HEK293 (cell line): ENCODE results near the gene HPD.

Experiments used
- CTCF ChIA-PET: fragments of 350-600 bp; formaldehyde crosslinking; extraction: SDS; loops from one replicate; lab custom pipeline; 2021; ENCODE audit warnings: antibody characterized with exemption; lab: Yijun Ruan, JAX
- POLR2A ChIA-PET: fragments of 300-600 bp; formaldehyde crosslinking; extraction: SDS; loops from one replicate; lab custom pipeline; 2020; ENCODE audit warnings: antibody characterized with exemption, inconsistent platforms; lab: Yijun Ruan, JAX
- H3K27ac ChIP-seq: fragments of 200-500 bp; sonication (Bioruptor generic); 2 replicates; pipeline ENCODE4 v1.5.1; 2014; ENCODE audit warnings: low read depth, low read length, control low read depth, inconsistent platforms; ENCODE audit errors: extremely low read depth
- H3K36me3 ChIP-seq, 2 experiments: fragments of 200-500 bp in 1 of 2; sonication (Bioruptor generic) in 1 of 2; 1 replicate in 1 of 2; 2 replicates in 1 of 2; pipeline ENCODE4 v1.5.1; 2014 to 2017; ENCODE audit warnings: inconsistent platforms in 2 of 2, low read length in 2 of 2; ENCODE audit not compliant: control insufficient read depth in 2 of 2, insufficient read depth in 1 of 2
- H3K4me1 ChIP-seq: fragments of 200-500 bp; sonication (Bioruptor generic); 2 replicates; pipeline ENCODE4 v1.5.1; 2014; ENCODE audit warnings: mild to moderate bottlenecking, low read length, inconsistent platforms; ENCODE audit not compliant: control insufficient read depth, insufficient read depth
- H3K4me3 ChIP-seq: 2 replicates; pipeline ENCODE4 v1.5.1; 2011; ENCODE audit warnings: low read depth, mild to moderate bottlenecking, control low read depth, low read length, moderate library complexity
- H3K9me3 ChIP-seq: fragments of 200-500 bp; sonication (Bioruptor generic); 2 replicates; pipeline ENCODE4 v1.5.1; 2014; ENCODE audit warnings: low read depth, low read length, inconsistent platforms; ENCODE audit not compliant: control insufficient read depth, insufficient read depth
- GLIS2 ChIP-seq: fragments of 450-650 bp; formaldehyde crosslinking; IDR thresholded peaks from 2 replicates; pipeline ENCODE4 v1.5.1; 2016; ENCODE audit warnings: missing biosample characterization, missing genetic modification characterization
- INSM2 ChIP-seq: fragments of 450-650 bp; formaldehyde crosslinking; IDR thresholded peaks from 2 replicates; pipeline ENCODE4 v1.5.1; 2016; ENCODE audit warnings: missing biosample characterization, missing genetic modification characterization
- SP2 ChIP-seq: fragments of 450-650 bp; formaldehyde crosslinking; IDR thresholded peaks from 2 replicates; pipeline ENCODE4 v1.5.1; 2016; ENCODE audit warnings: missing biosample characterization, missing genetic modification characterization
- SP7 ChIP-seq: fragments of 450-650 bp; formaldehyde crosslinking; IDR thresholded peaks from 2 replicates; pipeline ENCODE4 v1.5.1; 2016; ENCODE audit warnings: missing biosample characterization, missing genetic modification characterization
- ZIC2 ChIP-seq: fragments of 450-650 bp; formaldehyde crosslinking; IDR thresholded peaks from 2 replicates; pipeline ENCODE4 v1.5.1; 2016; ENCODE audit warnings: missing biosample characterization, missing genetic modification characterization
- ZNF10 ChIP-seq: fragments of 450-650 bp; formaldehyde crosslinking; IDR thresholded peaks from 2 replicates; pipeline ENCODE4 v1.5.1; 2017; ENCODE audit warnings: missing biosample characterization, missing genetic modification characterization
- ZNF24 ChIP-seq: fragments of 450-650 bp; formaldehyde crosslinking; IDR thresholded peaks from 2 replicates; pipeline ENCODE4 v1.5.1; 2016; ENCODE audit warnings: missing biosample characterization, missing genetic modification characterization
- ZNF335 ChIP-seq: fragments of 450-650 bp; formaldehyde crosslinking; conservative IDR thresholded peaks from 2 replicates; pipeline ENCODE4 v1.5.1; 2016; ENCODE audit warnings: missing biosample characterization, missing genetic modification characterization
- ZNF501 ChIP-seq: fragments of 450-650 bp; formaldehyde crosslinking; IDR thresholded peaks from 2 replicates; pipeline ENCODE4 v1.5.1; 2016; ENCODE audit warnings: missing biosample characterization, missing genetic modification characterization
- ZNF558 ChIP-seq: fragments of 450-650 bp; formaldehyde crosslinking; IDR thresholded peaks from 2 replicates; pipeline ENCODE4 v1.5.1; 2016; ENCODE audit warnings: missing biosample characterization, missing genetic modification characterization
- ZNF654 ChIP-seq: fragments of 450-650 bp; formaldehyde crosslinking; IDR thresholded peaks from 2 replicates; pipeline ENCODE4 v1.5.1; 2016; ENCODE audit warnings: low read depth, missing biosample characterization, missing genetic modification characterization
- ZNF692 ChIP-seq: fragments of 450-650 bp; formaldehyde crosslinking; IDR thresholded peaks from 2 replicates; pipeline ENCODE4 v1.5.1; 2016; ENCODE audit warnings: missing biosample characterization, missing genetic modification characterization
- ZNF76 ChIP-seq: fragments of 450-650 bp; formaldehyde crosslinking; IDR thresholded peaks from 2 replicates; pipeline ENCODE4; 2016; ENCODE audit warnings: low read depth, missing biosample characterization, missing genetic modification characterization, borderline replicate concordance
- ZNF768 ChIP-seq: fragments of 450-650 bp; formaldehyde crosslinking; IDR thresholded peaks from 2 replicates; pipeline ENCODE4 v1.5.1; 2018; ENCODE audit warnings: missing biosample characterization, mild to moderate bottlenecking, missing genetic modification characterization
- ZNF785 ChIP-seq: fragments of 450-650 bp; formaldehyde crosslinking; IDR thresholded peaks from 2 replicates; pipeline ENCODE4 v1.5.1; 2016; ENCODE audit warnings: missing biosample characterization, missing genetic modification characterization
- TF ChIP-seq, protein P1 (sequence below): fragments of 450-650 bp; formaldehyde crosslinking; IDR thresholded peaks from 2 replicates; pipeline ENCODE4 v1.5.1; 2017; ENCODE audit warnings: missing biosample characterization, missing genetic modification characterization
- TF ChIP-seq, protein P2 (sequence below): fragments of 450-650 bp; formaldehyde crosslinking; IDR thresholded peaks from 2 replicates; pipeline ENCODE4 v1.5.1; 2017; ENCODE audit warnings: missing biosample characterization, missing genetic modification characterization
- TF ChIP-seq, protein P3 (sequence below): fragments of 450-650 bp; formaldehyde crosslinking; IDR thresholded peaks from 2 replicates; pipeline ENCODE4 v1.5.1; 2016; ENCODE audit warnings: missing biosample characterization, missing genetic modification characterization
- TF ChIP-seq, protein P4 (sequence below): fragments of 450-650 bp; formaldehyde crosslinking; IDR thresholded peaks from 2 replicates; pipeline ENCODE4 v1.5.1; 2016; ENCODE audit warnings: missing biosample characterization, missing genetic modification characterization, borderline replicate concordance

Gene HPD

DNA sequence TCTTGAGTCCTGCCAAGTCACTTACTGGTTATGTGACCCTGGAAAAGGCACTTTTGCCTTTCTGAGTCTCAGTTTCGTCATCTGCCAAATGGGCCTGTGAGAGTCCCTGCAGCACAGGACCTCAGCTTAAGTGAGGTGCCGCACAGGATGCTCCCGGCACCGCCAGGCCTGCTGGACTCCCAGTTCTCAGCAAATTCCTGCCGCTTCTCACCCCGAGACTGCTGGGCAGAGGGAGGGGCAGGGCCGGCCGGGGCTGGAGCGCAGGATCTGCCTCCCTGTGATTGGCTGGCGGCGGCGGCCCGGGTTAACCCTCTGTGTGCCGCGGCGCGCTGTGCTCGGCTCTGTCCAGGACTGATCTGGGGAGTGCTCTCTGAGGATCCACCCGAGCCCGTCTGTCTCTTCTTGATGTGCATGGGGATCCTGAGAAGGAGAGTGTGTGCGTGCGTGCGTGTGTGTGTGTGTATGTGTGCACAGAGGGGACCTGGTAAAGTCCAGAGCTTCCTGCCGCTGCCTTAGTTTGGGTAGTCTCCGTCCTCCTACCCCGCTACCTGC is 46.3 kb downstream of the HPD start (continued):
- TF ChIP-seq ZNF785 (tag by site-specific recombination) (0 out of 2 replicates have a peak, but pooled peaks have one; percentile 38), SP7 (tag by site-specific recombination) (0 out of 2 replicates have a peak, but pooled peaks have one; percentile 14), ZNF692 (tag by site-specific recombination) (peak; percentile 39; the same call in 1 of the 2 replicates), ZNF768 (tag by site-specific recombination) (peak; percentile 74; the same call in 1 of the 2 replicates), ZNF24 (tag by site-specific recombination) (peak; percentile 89), INSM2 (tag by site-specific recombination) (no peak)
- TF ChIP-seq, protein P1, sequence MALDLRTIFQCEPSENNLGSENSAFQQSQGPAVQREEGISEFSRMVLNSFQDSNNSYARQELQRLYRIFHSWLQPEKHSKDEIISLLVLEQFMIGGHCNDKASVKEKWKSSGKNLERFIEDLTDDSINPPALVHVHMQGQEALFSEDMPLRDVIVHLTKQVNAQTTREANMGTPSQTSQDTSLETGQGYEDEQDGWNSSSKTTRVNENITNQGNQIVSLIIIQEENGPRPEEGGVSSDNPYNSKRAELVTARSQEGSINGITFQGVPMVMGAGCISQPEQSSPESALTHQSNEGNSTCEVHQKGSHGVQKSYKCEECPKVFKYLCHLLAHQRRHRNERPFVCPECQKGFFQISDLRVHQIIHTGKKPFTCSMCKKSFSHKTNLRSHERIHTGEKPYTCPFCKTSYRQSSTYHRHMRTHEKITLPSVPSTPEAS (tag by site-specific recombination): 0 out of 2 replicates have a peak, but pooled peaks have one; percentile 18

DNA sequence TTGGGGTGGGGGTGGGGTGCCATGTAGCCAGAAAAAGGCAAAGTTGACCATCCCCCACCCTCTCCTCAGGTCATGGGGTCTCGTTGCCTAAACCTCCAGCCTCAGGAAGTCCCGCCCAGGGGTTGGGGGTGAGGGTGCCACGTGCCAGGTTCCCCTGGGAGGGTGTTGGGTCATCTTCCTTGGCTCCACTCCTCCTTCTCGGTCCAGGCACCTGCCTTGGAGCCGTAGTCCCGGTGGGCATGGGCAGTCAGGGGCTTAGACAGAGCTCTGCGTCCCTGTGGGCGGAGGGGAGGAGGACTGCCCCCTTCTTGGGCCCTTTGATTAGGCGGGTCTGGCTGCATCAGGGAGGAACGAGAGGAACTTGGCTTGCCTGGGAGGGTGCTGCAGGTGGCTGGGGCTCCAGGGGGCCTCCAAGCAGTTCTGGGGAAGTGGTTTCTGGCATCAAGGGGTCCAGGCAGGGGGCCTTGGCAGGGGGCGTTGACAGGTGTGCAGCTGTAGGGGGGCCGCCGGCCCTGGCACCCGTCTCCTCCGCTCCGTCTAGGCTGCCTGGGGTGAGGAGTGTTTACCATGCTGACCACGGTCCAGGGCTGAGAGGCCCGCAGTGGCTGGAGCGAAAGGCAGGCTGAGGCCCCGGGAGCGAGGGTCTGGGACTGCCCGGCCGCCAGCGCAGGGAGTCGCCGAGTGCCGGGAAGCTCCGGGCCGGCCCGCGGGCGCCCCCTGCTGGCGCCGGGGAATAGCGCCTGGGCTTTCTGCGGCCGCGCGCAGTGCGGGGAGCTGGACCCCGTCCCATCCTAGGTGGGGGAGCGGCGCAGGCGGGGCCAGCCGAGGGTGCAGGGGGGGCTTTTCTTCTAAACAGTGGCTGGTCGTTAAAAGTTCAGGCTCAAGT is 47.0 kb downstream of the HPD start:
- CTCF ChIA-PET: interaction anchor here (0.5 to 15.1 kb wide), 36 partner anchors 9 to 401 kb away, joined by 3 to 393 read pairs (median 4); partner anchors contain the start of gene RHOF
- peak overlapping the region; percentile 34; the same call in 1 of the 2 replicates for H3K27ac ChIP-seq
- H3K9me3 ChIP-seq: no peaks in the 10 kb centered on the region
- peak overlapping the region; percentile 33 for H3K4me3 ChIP-seq
- peaks cover 21 to 85% of the 10 kb centered on the region in 2 experiments for H3K36me3 ChIP-seq
- H3K4me1 ChIP-seq: peaks cover 5% of the 10 kb centered on the region; the same call in 1 of the 2 replicates
- POLR2A ChIA-PET: interaction anchor here (0.6 to 7.5 kb wide), 5 partner anchors 9 to 77 kb away, joined by 3 to 165 read pairs (median 12); partner anchors contain the start of genes PSMD9 and RHOF
- TF ChIP-seq ZNF654 (tag by site-specific recombination) (peak; percentile 48), ZNF10 (tag by site-specific recombination) (peak; percentile 64), SP2 (peak; percentile 76), ZNF335 (peak; percentile 96), ZNF76 (tag by site-specific recombination) (no peak), ZNF501 (no peak), GLIS2 (tag by site-specific recombination) (peak; percentile 99), ZIC2 (tag by site-specific recombination) (peak; percentile 97), ZNF24 (tag by site-specific recombination) (no peak), ZNF558 (no peak)
- TF ChIP-seq, protein P2, sequence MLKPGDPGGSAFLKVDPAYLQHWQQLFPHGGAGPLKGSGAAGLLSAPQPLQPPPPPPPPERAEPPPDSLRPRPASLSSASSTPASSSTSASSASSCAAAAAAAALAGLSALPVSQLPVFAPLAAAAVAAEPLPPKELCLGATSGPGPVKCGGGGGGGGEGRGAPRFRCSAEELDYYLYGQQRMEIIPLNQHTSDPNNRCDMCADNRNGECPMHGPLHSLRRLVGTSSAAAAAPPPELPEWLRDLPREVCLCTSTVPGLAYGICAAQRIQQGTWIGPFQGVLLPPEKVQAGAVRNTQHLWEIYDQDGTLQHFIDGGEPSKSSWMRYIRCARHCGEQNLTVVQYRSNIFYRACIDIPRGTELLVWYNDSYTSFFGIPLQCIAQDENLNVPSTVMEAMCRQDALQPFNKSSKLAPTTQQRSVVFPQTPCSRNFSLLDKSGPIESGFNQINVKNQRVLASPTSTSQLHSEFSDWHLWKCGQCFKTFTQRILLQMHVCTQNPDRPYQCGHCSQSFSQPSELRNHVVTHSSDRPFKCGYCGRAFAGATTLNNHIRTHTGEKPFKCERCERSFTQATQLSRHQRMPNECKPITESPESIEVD: no peak
- TF ChIP-seq, protein P3, sequence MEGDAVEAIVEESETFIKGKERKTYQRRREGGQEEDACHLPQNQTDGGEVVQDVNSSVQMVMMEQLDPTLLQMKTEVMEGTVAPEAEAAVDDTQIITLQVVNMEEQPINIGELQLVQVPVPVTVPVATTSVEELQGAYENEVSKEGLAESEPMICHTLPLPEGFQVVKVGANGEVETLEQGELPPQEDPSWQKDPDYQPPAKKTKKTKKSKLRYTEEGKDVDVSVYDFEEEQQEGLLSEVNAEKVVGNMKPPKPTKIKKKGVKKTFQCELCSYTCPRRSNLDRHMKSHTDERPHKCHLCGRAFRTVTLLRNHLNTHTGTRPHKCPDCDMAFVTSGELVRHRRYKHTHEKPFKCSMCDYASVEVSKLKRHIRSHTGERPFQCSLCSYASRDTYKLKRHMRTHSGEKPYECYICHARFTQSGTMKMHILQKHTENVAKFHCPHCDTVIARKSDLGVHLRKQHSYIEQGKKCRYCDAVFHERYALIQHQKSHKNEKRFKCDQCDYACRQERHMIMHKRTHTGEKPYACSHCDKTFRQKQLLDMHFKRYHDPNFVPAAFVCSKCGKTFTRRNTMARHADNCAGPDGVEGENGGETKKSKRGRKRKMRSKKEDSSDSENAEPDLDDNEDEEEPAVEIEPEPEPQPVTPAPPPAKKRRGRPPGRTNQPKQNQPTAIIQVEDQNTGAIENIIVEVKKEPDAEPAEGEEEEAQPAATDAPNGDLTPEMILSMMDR (tag by site-specific recombination): peak; percentile 55
- TF ChIP-seq, protein P4, sequence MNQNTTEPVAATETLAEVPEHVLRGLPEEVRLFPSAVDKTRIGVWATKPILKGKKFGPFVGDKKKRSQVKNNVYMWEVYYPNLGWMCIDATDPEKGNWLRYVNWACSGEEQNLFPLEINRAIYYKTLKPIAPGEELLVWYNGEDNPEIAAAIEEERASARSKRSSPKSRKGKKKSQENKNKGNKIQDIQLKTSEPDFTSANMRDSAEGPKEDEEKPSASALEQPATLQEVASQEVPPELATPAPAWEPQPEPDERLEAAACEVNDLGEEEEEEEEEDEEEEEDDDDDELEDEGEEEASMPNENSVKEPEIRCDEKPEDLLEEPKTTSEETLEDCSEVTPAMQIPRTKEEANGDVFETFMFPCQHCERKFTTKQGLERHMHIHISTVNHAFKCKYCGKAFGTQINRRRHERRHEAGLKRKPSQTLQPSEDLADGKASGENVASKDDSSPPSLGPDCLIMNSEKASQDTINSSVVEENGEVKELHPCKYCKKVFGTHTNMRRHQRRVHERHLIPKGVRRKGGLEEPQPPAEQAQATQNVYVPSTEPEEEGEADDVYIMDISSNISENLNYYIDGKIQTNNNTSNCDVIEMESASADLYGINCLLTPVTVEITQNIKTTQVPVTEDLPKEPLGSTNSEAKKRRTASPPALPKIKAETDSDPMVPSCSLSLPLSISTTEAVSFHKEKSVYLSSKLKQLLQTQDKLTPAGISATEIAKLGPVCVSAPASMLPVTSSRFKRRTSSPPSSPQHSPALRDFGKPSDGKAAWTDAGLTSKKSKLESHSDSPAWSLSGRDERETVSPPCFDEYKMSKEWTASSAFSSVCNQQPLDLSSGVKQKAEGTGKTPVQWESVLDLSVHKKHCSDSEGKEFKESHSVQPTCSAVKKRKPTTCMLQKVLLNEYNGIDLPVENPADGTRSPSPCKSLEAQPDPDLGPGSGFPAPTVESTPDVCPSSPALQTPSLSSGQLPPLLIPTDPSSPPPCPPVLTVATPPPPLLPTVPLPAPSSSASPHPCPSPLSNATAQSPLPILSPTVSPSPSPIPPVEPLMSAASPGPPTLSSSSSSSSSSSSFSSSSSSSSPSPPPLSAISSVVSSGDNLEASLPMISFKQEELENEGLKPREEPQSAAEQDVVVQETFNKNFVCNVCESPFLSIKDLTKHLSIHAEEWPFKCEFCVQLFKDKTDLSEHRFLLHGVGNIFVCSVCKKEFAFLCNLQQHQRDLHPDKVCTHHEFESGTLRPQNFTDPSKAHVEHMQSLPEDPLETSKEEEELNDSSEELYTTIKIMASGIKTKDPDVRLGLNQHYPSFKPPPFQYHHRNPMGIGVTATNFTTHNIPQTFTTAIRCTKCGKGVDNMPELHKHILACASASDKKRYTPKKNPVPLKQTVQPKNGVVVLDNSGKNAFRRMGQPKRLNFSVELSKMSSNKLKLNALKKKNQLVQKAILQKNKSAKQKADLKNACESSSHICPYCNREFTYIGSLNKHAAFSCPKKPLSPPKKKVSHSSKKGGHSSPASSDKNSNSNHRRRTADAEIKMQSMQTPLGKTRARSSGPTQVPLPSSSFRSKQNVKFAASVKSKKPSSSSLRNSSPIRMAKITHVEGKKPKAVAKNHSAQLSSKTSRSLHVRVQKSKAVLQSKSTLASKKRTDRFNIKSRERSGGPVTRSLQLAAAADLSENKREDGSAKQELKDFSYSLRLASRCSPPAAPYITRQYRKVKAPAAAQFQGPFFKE (tag by site-specific recombination): peak; percentile 25; the same call in 1 of the 2 replicates
